HG03108 (cell line): ENCODE results near the gene RBBP8NL.

Experiments used
- ATAC-seq: cut with Tn5 transposase; IDR thresholded peaks from one replicate; pipeline ENCODE4 v1.9.1; 2021; ENCODE audit warnings: moderate library complexity; ENCODE audit not compliant: unreplicated experiment

RBBP8NL gene

DNA sequence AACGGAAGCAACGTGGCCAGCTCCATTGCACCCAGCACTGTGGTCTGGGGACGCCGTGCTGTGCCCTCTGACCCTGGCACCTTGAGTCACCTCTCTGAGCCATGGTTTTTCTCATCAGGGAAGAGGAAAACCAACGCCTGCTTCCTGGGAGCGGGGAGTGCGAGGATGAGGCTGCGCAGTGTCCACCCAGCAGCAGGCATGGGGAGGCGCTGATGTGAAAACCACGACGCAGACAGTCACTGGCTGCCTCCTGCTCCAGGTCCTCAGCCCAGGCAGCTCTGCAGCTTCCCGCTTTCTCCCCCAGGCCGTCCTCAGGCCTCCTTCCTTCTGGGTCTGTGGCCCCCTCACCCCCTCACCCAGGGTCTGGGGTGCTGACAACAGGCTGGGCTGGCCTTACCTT is 34.5 kb upstream of the RBBP8NL start:
- no peak for ATAC-seq

- no peak for ATAC-seq
These were observed 33.8 kb upstream of the RBBP8NL start for GRCh38 chr20:62461157-62461556.

- ATAC-seq: no peak
These were observed 33.3 kb upstream of the RBBP8NL start for GRCh38 chr20:62460678-62461077.

DNA sequence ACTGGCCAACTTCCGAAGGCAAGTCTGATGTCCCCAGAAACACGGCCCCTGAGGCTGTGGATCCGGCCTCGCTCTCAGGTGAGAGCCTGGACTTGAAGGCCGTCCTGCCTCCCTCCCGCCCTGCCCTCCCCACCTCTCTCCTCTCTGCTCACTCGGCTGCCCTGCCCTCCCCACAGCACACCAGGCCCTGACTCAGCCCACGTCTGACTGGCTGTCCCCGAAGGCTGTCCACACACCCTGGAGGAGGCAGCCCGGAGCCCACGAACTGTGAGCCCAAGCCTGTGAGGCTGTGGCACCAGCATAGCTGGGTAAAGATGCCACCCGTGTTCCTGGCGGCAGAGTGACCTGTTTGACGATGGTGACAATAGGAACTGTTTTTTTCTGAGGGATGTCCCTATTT is 32.1 kb upstream of the RBBP8NL start:
- no peak for ATAC-seq

DNA sequence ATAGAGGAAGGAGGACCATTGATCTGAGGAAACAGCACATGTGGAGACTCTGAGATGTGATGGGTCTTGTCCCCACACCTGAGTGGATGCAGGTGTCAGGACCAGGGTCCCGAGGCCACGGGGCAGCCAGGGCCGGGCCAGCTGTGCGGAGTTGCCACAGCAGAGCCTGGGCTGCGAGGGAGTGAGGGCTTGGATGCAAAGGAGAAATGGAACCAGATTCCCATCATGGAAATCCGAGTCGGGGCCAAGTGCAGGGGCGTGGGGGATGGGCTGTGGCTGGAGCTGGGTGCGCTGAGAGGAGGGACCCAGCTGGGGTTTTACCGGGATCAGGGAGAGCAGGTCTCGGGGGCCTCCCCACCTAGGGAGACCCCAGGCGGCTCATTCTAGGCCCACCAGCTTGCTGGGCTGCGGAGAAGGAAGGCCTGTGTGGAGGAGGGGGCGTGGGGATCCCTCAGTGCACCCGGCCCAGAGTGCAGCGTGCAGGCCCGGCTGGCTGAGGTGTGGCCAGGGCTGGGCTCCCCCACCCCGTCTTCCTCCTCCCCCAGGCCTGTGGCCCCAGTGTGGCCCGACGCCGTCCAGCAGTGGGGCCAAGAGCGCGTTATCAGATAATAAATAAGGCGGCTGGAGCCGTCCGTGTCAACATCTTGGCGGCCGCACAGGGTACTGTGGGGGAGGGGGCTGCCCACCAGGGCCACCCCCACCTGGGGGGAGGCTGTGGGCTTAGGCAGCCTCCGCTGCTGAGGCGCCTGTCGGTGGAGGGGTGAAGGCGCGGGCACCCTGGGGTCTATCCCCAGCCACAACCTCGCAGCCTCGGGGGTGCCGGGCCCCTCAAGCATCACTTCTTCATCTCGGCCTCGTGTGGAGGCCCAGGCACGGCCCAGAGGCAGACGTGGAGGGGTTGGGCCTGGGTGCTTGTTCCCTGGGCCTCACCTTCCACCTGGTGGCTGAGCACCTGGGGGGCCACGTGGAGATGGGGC is 31.2 kb upstream of the RBBP8NL start:
- no peak for ATAC-seq

DNA sequence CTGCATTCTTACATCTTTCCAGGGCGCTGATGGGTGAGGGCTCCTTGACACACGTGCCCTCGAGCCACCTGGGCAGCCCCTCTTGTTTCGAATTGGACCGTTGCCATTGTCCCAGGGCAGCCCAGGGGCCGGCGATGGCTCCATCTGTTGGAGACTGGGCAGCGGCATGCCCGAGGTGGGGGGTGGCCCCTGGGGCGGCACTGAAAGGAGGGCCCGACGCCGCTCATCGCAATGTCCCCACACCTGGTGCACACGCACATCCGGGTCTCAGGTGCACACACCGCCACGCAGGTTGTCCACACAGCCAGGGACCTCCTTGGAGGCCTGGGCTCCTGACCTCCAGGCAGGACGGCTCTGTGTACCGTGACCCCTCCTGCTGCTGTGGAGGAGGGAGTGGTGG is 30.5 kb upstream of the RBBP8NL start:
- ATAC-seq: no peak

DNA sequence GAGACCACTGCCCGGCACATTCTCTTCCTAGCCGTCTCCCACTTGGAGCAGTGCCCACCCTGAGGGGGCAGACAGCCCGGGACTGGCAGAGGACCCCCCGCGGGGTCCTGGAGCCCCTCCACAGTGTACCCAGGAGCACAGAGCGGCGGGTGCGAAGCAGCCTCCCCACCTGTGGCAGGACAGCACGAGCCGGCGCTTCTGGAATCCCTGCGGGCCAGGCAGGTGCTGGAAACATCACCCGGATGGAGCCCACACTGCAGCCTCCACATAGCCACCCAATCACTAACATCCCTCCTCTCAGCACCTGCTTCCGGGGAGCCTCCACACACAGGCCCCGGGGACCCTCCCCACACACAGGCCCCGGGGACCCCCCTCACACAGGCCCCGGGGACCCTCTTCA is 29.8 kb upstream of the RBBP8NL start:
- no peak for ATAC-seq

- ATAC-seq: no peak
These were observed 28.6 kb upstream of the RBBP8NL start for GRCh38 chr20:62455929-62456328.

- ATAC-seq: no peak
These were observed 27.7 kb upstream of the RBBP8NL start for GRCh38 chr20:62454904-62455636.

DNA sequence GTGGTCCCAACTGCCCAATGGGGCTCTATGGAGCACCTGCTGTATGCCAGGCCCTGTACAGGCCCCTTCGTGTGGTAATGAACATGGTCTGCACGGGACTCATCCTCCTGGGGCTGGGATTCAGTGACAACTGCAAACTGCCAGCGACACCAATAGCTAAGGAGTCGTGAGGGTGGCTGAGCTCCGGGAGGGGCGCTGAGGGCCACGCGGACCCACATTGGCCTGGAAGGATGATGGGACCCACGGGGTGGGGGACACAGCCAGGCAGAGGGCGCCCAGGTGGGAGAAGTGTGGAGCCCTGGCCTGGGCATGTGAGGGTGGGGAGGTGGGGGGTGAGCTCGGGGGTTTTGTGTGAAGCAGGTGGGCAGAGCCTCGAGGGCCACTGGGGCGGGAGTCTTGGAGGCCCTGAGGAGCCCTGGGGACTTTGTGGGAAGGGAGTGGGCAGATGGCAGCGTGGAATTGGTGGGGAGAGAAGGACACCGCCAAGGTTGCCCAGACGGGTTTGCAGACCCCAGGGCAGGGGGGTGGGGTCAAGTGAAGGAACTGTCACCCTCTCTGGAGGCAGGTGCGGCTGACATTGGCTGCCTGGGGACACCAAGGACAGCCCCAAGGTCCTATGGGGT is 26.0 kb upstream of the RBBP8NL start:
- ATAC-seq: no peak

DNA sequence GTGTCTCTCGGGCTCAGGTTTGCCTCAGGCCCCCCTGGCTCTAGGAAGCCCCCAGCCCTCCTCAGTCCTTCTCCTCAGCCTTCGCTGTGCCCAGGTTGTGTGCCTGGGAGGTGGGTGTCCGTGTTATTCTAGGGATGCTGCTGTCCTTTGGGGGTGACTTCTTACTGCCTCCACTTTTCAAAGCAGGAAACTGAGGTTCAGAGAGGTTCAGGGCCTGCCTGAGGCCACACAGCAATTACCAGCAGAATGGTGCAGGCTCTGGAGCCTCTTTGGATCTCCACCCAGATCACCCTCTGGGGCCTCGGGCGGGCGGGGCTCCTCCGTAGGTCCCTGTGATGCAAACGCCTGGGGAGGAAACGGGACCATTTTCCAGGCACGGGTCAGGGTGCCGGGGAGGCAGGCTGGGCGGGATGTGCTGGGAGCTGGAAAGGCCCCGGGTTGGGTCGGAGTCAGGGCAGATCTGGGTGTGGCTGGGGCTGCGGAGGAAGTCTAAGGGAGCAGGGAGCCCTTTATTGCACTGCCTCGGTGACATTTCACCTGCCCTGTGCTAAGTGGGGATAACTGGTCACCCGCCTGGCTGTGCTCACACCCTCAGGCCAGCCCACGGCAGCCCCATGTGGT is 25.2 kb upstream of the RBBP8NL start:
- ATAC-seq: no peak

DNA sequence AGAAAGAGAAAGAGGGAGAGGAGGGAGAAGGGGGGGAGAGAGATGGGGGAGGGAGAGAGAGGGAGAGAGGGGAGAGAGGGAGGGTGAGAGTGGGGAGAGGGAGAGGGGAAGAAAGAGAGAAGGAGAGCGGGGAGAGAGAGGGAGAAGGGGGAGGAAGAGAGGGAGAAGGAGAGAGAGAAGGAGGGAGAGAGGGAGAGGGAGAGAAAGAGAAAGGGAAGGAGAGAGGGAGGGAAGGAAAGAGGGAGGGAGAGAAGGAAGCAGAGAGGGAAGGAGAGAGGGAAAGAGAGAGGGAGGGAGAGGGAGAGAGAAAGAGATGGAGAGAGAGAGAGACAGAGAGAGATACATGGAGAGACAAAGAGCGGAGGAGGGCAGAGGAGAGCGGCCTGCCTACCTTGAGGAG is 24.6 kb upstream of the RBBP8NL start:
- no peak for ATAC-seq

GRCh38 chr20:62451156-62451767 is 23.9 kb upstream of the RBBP8NL start:
- ATAC-seq: no peak

GRCh38 chr20:62449951-62450691 is 22.8 kb upstream of the RBBP8NL start:
- no peak for ATAC-seq

DNA sequence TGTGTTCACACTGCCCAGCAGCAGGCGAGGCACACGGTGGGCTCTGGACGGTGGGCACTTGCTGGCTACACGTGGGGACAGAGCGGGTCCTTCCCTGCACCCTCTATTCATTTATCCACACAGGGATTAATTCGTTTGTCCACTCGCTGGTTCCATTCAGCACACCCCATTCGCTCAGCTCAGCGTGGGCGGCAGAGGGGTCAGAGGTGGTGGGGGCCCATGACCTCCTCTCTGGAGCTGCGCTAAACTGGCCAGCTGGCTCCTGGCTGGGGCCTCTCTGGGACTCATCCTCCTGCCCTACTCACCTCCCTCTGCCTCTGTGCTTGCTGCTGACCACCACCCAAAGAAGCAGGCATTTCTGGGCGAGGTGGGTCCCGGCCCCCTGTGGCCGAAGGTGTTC is 21.4 kb upstream of the RBBP8NL start:
- ATAC-seq: no peak

DNA sequence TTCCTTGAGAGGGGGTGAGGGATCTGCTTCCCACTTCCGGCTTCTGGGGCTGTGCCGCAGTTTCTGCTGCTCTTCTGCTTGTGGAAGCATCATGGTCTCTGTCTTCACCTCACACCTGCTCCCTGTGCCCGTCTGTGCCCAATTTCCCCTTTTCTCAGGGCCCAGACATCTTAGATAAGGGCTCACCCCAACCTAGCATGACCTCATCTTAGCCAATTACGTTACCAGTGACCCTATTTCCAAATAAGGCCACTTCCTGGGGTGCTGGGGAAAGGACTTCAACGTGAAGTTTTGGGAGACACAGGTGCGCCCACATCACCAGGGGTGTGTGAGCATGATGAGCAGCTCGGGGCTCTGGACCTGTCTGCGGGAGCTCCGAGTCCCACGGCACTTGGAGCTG is 20.7 kb upstream of the RBBP8NL start:
- no peak for ATAC-seq

GRCh38 chr20:62446888-62447869 is 19.8 kb upstream of the RBBP8NL start:
- ATAC-seq: no peak

DNA sequence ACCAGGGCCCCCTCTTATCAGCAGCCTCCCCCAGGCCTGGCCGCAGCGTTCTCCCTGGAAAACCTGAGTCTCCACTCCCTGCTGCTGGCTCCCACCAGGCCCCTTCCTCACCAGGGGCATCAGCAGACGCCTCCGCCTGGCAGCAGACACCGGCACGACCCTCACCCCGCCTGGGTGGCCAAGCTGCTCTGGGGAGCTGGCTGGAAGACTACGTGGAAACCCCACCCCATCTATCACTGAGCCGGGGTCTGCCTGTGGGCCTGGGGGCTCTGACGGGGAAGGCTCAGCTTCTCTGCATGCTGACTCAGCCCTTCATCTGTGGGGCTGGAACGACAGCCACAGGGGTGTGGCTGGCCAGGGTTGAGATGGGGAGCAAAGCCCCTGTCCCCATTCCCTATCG is 19.1 kb upstream of the RBBP8NL start:
- ATAC-seq: no peak
